CD14-positive monocyte (primary cell): ENCODE measurements around the gene CPE. TPM values are rescaled to one million over a fixed set of nuclear protein-coding genes. Genes with fewer than 3 reads are reported as not detected.

ENCODE experiments used
- DNase-seq, 3 donors: peaks; one replicate each; pipeline ENCODE4 v3.0.0-alpha.2; 2011 to 2022
- H2AFZ ChIP-seq: 2 replicates; pipeline ENCODE4 v1.6.0; 2012; ENCODE audit warnings: mild to moderate bottlenecking, low read depth, low read length, inconsistent platforms; ENCODE audit not compliant: insufficient read depth, poor library complexity, severe bottlenecking
- H3K27ac ChIP-seq, 2 donors: 1 replicate in 1 of 2; 2 replicates in 1 of 2; pipeline ENCODE4 v1.5.1; 2012 to 2013; ENCODE audit warnings: low read length in 2 of 2, control low read depth in 1 of 2, inconsistent platforms in 1 of 2, low read depth in 1 of 2, mild to moderate bottlenecking in 1 of 2
- H3K27me3 ChIP-seq, 2 donors: one replicate each; pipeline versions ENCODE4 v1.6.0 to v1.6.1; 2011 to 2013; ENCODE audit warnings: low read length in 2 of 2; ENCODE audit not compliant: control insufficient read depth in 2 of 2, insufficient read depth in 2 of 2
- H3K36me3 ChIP-seq, 2 donors: replicated peaks in 1 of 2; 1 replicate in 1 of 2; 2 replicates in 1 of 2; pipeline versions ENCODE4 v1.5.1 to v1.6.1; 2012 to 2013; ENCODE audit warnings: low read length in 2 of 2, control low read depth in 1 of 2, inconsistent platforms in 1 of 2, mild to moderate bottlenecking in 1 of 2; ENCODE audit not compliant: insufficient read depth in 2 of 2, control insufficient read depth in 1 of 2
- H3K4me1 ChIP-seq, 2 donors: 1 replicate in 1 of 2; 2 replicates in 1 of 2; pipeline versions ENCODE4 v1.5.1 to v1.6.1; 2012 to 2013; ENCODE audit warnings: low read length in 2 of 2, control low read depth in 1 of 2, inconsistent platforms in 1 of 2, mild to moderate bottlenecking in 1 of 2, moderate library complexity in 1 of 2; ENCODE audit not compliant: insufficient read depth in 2 of 2, control insufficient read depth in 1 of 2
- H3K4me2 ChIP-seq: replicated peaks from 2 replicates; pipeline ENCODE3; 2012; ENCODE audit warnings: low read length, moderate library complexity, mild to moderate bottlenecking; ENCODE audit not compliant: poor library complexity, severe bottlenecking; ENCODE audit errors: extremely low read depth
- H3K4me3 ChIP-seq, 3 experiments: fragments of 200-600 bp in 1 of 3; sonication (generic) in 1 of 3; replicated peaks in 1 of 3; 1 replicate in 2 of 3; 2 replicates in 1 of 3; pipeline ENCODE4 v1.5.1; 2011 to 2013; ENCODE audit warnings: low read length in 3 of 3, mild to moderate bottlenecking in 3 of 3, control low read depth in 2 of 3, low read depth in 2 of 3, inconsistent platforms in 1 of 3, moderate library complexity in 1 of 3
- H3K79me2 ChIP-seq: 2 replicates; pipeline ENCODE4 v1.6.0; 2012; ENCODE audit warnings: mild to moderate bottlenecking, control low read depth, inconsistent platforms, low read length, moderate library complexity; ENCODE audit not compliant: insufficient read depth
- H3K9ac ChIP-seq: 2 replicates; pipeline ENCODE4 v1.6.0; 2017; ENCODE audit warnings: low read length, mild to moderate bottlenecking; ENCODE audit not compliant: insufficient read depth, poor library complexity, severe bottlenecking
- H3K9me3 ChIP-seq, 2 donors: replicated peaks in 1 of 2; 1 replicate in 1 of 2; 2 replicates in 1 of 2; pipeline versions ENCODE4 v1.5.1 to v1.6.1; 2012 to 2013; ENCODE audit warnings: low read length in 2 of 2, control low read depth in 1 of 2; ENCODE audit not compliant: control insufficient read depth in 1 of 2, insufficient read depth in 1 of 2
- H4K20me1 ChIP-seq: 2 replicates; pipeline ENCODE4 v1.6.0; 2012; ENCODE audit warnings: mild to moderate bottlenecking, low read length, control low read depth, moderate library complexity; ENCODE audit not compliant: insufficient read depth
- H3K27ac Mint-ChIP-seq, 7 donors: one replicate each; pipeline ENCODE4 v1.8.0; 2020; ENCODE audit warnings: mild to moderate bottlenecking in 7 of 7, mixed read lengths in 7 of 7, moderate library complexity in 6 of 7, inconsistent platforms in 2 of 7
- H3K27me3 Mint-ChIP-seq, 3 donors: one replicate each; pipeline ENCODE4 v1.8.0; 2021 to 2022; ENCODE audit warnings: low read depth in 3 of 3, mild to moderate bottlenecking in 3 of 3, mixed read lengths in 3 of 3, moderate library complexity in 3 of 3, inconsistent platforms in 1 of 3
- H3K36me3 Mint-ChIP-seq, 2 donors: one replicate each; pipeline ENCODE4 v1.8.0; 2020; ENCODE audit warnings: mixed read lengths in 2 of 2, inconsistent platforms in 1 of 2, mild to moderate bottlenecking in 1 of 2
- H3K4me1 Mint-ChIP-seq: one replicate; pipeline ENCODE4 v1.8.0; 2020; ENCODE audit warnings: mild to moderate bottlenecking, mixed read lengths
- H3K4me3 Mint-ChIP-seq, 2 donors: one replicate each; pipeline ENCODE4 v1.8.0; 2020; ENCODE audit warnings: mild to moderate bottlenecking in 2 of 2, mixed read lengths in 2 of 2, moderate library complexity in 1 of 2
- H3K9me3 Mint-ChIP-seq, 7 donors: one replicate each; pipeline ENCODE4 v1.8.0; 2020 to 2022; ENCODE audit warnings: mixed read lengths in 7 of 7, mild to moderate bottlenecking in 6 of 7, moderate library complexity in 6 of 7, inconsistent platforms in 2 of 7
- WGBS: methylation state at CpG from one replicate; pipeline ENCODE4 v1.1.5; 2013; ENCODE audit warnings: missing lambda C conversion rate; ENCODE audit not compliant: insufficient coverage; 5-methylcytosine and 5-hydroxymethylcytosine counted together
- intact Hi-C, 2 donors: fragments of 100-400 bp; cut with micrococcal nuclease; formaldehyde crosslinking; loops; one replicate each; pipeline versions ENCODE4 v1.15.0 to v1.15.1; 2023
- polyA plus RNA-seq, 3 donors: library from polyadenylated mRNA; depleted of rRNA in 1 of 3; unstranded in 2 of 3; stranded (reverse) in 1 of 3; fragments of 300-500 nt in 2 of 3; fragments of >200 nt in 1 of 3; fragmentation: Illumina TruSeq in 2 of 3; gene quantifications; 1 replicate in 2 of 3; 2 replicates in 1 of 3; pipeline ENCODE4 v1.2.3, GENCODE V29; 2012 to 2021
- TF ChIP-seq, protein P1 (sequence below): fragments of 200-600 bp; IDR thresholded peaks from one replicate; pipeline ENCODE4 v1.8.0; 2022; ENCODE audit warnings: antibody characterized with exemption, mild to moderate bottlenecking

The CPE gene
- polyA plus RNA-seq, 3 donors: 0.09 to 0.13 TPM; not detected in 1

DNA sequence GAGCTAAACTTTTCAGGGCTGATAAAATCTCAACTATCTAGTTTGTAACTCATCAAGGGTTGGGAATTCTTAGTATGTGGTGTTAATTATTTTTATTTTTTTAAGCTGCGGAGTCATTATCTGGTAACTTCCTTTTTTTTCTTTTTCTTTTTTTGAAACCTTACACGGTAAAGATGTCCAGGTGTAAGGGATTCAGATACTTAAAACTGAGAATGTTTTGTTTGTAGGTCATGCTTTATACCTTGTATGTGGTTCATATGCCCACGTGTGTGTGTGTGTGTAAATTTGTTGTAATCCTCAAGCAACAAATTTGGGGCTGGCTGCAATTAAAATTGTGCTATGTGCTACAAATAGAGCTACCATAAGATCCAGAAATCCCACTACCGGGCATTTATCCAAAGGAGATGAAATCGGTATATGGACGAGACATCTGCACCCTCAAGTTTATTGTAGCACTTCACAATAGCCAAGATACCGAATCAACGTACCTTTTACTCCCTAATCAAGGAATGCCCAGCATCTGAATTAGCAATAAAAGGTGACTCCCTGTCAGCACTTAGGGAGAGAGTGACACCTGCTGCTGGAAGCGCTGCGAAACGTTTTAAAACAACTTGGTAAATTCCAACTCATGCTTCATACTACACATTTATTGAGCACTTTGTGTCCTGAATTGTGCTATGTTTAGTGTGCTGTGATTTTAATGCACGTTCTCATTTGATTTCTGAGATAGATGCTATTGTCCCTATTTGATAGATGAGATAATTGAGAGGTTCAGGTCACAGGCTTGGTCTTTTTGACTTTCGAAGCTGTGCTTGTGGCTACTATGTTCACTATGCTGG, 35.2 kb upstream of the CPE start:
- H3K27ac Mint-ChIP-seq: no peak overlapping the region
- H3K4me3 Mint-ChIP-seq: no peak overlapping the region
- peaks cover 0 to 4% (median 0%) of the 10 kb centered on the region in 3 donors for H3K27me3 Mint-ChIP-seq
- Histone ChIP-seq H3K4me1 (no peaks in the 10 kb centered on the region), H3K27me3 (no peaks in the 10 kb centered on the region), H2AFZ (no peak overlapping the region), H3K9me3 (no peaks in the 10 kb centered on the region), H3K36me3 (peaks cover 36 to 50% of the 10 kb centered on the region in 2 donors), H3K4me3 (no peak overlapping the region), H3K27ac (no peak overlapping the region), H3K9ac (no peak overlapping the region), H4K20me1 (no peaks in the 10 kb centered on the region), H3K4me2 (no peak overlapping the region), H3K79me2 (no peaks in the 10 kb centered on the region)
- no peaks in the 10 kb centered on the region for H3K9me3 Mint-ChIP-seq
- peaks cover 26 to 41% of the 10 kb centered on the region in 2 donors for H3K36me3 Mint-ChIP-seq
- WGBS: 96% methylated on average over 6 of the region's 13 CpGs
- no peaks in the 10 kb centered on the region for H3K4me1 Mint-ChIP-seq
- TF ChIP-seq, protein P1, sequence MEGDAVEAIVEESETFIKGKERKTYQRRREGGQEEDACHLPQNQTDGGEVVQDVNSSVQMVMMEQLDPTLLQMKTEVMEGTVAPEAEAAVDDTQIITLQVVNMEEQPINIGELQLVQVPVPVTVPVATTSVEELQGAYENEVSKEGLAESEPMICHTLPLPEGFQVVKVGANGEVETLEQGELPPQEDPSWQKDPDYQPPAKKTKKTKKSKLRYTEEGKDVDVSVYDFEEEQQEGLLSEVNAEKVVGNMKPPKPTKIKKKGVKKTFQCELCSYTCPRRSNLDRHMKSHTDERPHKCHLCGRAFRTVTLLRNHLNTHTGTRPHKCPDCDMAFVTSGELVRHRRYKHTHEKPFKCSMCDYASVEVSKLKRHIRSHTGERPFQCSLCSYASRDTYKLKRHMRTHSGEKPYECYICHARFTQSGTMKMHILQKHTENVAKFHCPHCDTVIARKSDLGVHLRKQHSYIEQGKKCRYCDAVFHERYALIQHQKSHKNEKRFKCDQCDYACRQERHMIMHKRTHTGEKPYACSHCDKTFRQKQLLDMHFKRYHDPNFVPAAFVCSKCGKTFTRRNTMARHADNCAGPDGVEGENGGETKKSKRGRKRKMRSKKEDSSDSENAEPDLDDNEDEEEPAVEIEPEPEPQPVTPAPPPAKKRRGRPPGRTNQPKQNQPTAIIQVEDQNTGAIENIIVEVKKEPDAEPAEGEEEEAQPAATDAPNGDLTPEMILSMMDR: peak; percentile 27
- intact Hi-C loops: loop anchor here in 1 of 2 donors (10.0 kb wide), 1 partner anchor 219 kb away; no protein-coding TSS in a partner anchor
- peak in 1 of 3 donors; percentile 15 for DNase-seq

DNA sequence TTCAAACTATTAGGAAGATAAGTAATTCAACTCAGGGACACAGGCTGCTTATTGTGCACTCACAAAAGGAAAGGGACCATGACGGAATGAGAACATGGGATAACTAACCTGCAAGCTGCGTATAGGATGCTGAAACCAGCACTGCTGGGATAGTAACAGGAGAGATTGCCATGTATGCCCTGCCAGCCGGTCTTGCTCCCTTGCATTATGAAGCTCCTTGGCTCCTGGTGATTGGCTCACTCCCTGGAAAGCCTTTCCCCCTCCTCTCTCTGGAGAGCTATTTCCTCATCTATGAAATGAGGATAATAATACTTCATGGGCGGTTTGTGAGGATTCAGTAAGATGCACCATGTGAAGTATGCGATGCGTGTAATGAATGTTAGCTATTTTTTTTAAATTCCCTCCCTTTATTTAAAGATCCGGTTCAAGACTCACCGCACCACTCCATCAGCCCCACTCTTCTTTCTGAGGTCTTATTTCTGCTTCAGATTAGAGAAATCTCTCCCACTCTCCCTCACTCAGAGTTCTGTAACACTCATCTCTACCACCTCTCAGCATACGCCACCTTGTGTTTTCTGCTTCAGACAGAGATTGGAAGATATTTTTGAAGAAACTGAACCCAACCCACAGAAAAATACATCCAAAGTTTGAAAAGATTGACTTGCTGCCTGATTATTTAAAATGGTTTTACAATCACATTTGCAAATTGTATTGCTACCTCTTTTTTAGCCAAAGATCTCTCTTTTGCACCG, 33.0 kb upstream of the CPE start:
- no peak for DNase-seq
- H3K27ac ChIP-seq: no peak overlapping the region
- H3K27me3 ChIP-seq: no peaks in the 10 kb centered on the region
- no peak overlapping the region for H3K4me3 ChIP-seq
- Mint-ChIP-seq H3K4me3 (no peak overlapping the region), H3K27ac (no peak overlapping the region), H3K27me3 (peaks cover 0 to 4% (median 0%) of the 10 kb centered on the region in 3 donors), H3K36me3 (peaks cover 14 to 20% of the 10 kb centered on the region in 2 donors), H3K4me1 (peaks cover 4% of the 10 kb centered on the region), H3K9me3 (peaks cover 0 to under 1% (median 0%) of the 10 kb centered on the region in 7 donors)
- no peaks in the 10 kb centered on the region for H4K20me1 ChIP-seq
- H3K79me2 ChIP-seq: no peaks in the 10 kb centered on the region
- TF ChIP-seq, protein P1: no peak
- H3K4me1 ChIP-seq: no peaks in the 10 kb centered on the region
- no peaks in the 10 kb centered on the region for H3K9me3 ChIP-seq
- H2AFZ ChIP-seq: no peak overlapping the region
- H3K36me3 ChIP-seq: peaks cover 15 to 27% of the 10 kb centered on the region in 2 donors
- 96% methylated on average over 4 of the region's 10 CpGs for WGBS
- intact Hi-C loops: loop anchor here in 1 of 2 donors (10.0 kb wide), 1 partner anchor 221 kb away; no protein-coding TSS in a partner anchor
- no peak overlapping the region for H3K9ac ChIP-seq
- H3K4me2 ChIP-seq: no peak overlapping the region
